Metanephros (tissue), 1 donor: ENCODE data around the gene AP3M1. TPM values are rescaled to one million over a fixed set of nuclear protein-coding genes. Genes with fewer than 3 reads are reported as not detected.

Experiments
- total RNA-seq: library from RNA; depleted of rRNA; stranded (reverse); fragments of >200 nt; gene quantifications from one replicate; pipeline ENCODE4 v1.2.3, GENCODE V29; 2014

AP3M1 gene, protein sequence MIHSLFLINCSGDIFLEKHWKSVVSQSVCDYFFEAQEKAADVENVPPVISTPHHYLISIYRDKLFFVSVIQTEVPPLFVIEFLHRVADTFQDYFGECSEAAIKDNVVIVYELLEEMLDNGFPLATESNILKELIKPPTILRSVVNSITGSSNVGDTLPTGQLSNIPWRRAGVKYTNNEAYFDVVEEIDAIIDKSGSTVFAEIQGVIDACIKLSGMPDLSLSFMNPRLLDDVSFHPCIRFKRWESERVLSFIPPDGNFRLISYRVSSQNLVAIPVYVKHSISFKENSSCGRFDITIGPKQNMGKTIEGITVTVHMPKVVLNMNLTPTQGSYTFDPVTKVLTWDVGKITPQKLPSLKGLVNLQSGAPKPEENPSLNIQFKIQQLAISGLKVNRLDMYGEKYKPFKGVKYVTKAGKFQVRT
- 27.3 TPM for total RNA-seq

GRCh38 chr10:74150204-74150989 is at the start of gene AP3M1:
Gene AP3M1, minus strand, starts transcription at chr10:74150828. Its CDS starts 12,449 bp downstream, at chr10:74138379.

DNA sequence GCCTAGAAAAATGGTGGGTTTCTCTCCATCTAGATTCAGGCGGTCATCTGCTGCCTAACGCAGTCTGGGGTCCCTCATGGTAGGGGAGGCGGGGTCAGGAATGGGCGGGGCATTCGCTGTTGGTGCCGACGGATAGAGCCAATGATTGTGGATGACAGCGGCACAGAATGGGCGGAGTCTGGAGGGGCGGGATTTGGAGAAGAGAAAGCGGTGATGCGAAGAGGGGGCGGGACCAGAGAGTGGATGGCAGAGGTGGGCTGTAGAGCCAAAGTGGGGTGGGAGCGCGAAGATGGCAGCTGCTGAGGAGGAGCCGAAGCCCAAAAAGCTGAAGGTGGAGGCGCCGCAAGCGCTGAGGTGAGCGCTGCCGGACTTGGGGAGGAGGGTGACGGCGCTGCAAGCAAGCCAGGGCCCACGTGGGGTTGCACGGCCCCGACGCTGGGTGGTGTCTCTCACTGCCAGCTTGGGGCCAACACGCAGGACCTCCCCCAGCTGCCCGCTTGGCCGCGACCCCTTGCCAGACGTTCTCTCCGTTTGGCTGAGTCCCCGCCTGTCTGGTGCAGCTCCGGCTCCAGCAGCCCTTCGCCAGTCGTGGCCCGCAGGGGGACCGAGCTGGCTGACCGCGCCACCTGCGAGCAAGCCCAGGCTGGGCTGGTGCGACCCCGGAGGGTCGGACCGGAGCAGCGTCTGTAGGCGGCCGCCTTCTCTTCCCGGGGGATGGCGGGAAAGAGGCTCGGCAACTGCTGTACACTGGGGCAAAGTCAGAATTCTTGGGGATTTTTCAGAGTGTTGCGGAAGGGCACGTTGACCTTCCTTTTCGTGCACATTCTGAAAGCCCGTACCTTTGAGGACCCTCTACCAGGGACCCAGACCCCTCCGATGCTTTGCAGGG is 606 bp upstream of the AP3M1 start, which contains the start of gene ADK:
TSS of gene ADK (plus strand) at position 232 of the 889 bp plus-strand sequence. CDS start at position 290, 58 bp downstream.

Other genes with a start within 250 kb of the AP3M1 start
- gene PLAU, start 239.7 kb downstream of the AP3M1 start, total RNA-seq, result 34.2 TPM
- gene VCL, start 152.7 kb downstream of the AP3M1 start, total RNA-seq, result 150 TPM
- 25.1 TPM for gene ADK, start 393 bp upstream of the AP3M1 start, total RNA-seq